ENCODE measurements around the gene EGFLAM. TPM values are rescaled to one million over a fixed set of nuclear protein-coding genes. Genes with fewer than 3 reads are reported as not detected.

EGFLAM gene
- total RNA-seq, 1 experiment from 2014 or later, result 1.1 TPM

GRCh38 chr5:38228914-38229313 is 29.4 kb upstream of the EGFLAM start:
- Mint-ChIP-seq H3K9me3 (peaks cover 16% of the 10 kb centered on the region), H3K4me3 (no peak overlapping the region), H3K4me1 (no peaks in the 10 kb centered on the region), H3K36me3 (peaks cover under 1% of the 10 kb centered on the region), H3K27ac (no peak overlapping the region), H3K27me3 (ENCODE audit: low read depth) (no peaks in the 10 kb centered on the region)
- no peak for TF ChIP-seq SMAD4 (CRISPR knock-in tag; IDR thresholded peaks at IDR 0.05)
- no peak for TF ChIP-seq ATF3 (CRISPR knock-in tag; conservative IDR thresholded peaks at IDR 0.05)
- TF ChIP-seq HMGA2 (CRISPR knock-in tag; IDR thresholded peaks at IDR 0.05), result no peak
- TF ChIP-seq AFF4 (CRISPR knock-in tag; IDR thresholded peaks at IDR 0.05; ENCODE audit: borderline replicate concordance), result no peak
- no peak for TF ChIP-seq ATF1 (CRISPR knock-in tag; IDR thresholded peaks at IDR 0.05)
- TF ChIP-seq MXD4 (CRISPR knock-in tag; IDR thresholded peaks at IDR 0.05; ENCODE audit: borderline replicate concordance), result no peak
- no peak for TF ChIP-seq ATF2 (CRISPR knock-in tag; IDR thresholded peaks at IDR 0.05; ENCODE audit: borderline replicate concordance, low read depth)
- no peak for ATAC-seq
- ChIA-PET POLR2A (interaction anchor here (0.7 kb wide), 1 partner anchor 717 kb away, joined by 8 read pairs; no protein-coding TSS in a partner anchor), CTCF (interaction anchor here (0.7 kb wide), 1 partner anchor 220 kb away, joined by 4 read pairs; no protein-coding TSS in a partner anchor)
- no peak for DNase-seq (ENCODE audit: low spot score)

- POLR2A ChIA-PET, result no interaction called here
- Mint-ChIP-seq H3K27me3 (ENCODE audit: low read depth) (no peaks in the 10 kb centered on the region; the same call in 1 of the 2 replicates), H3K4me3 (no peak overlapping the region), H3K27ac (no peak overlapping the region), H3K9me3 (peaks cover 39% of the 10 kb centered on the region), H3K4me1 (no peaks in the 10 kb centered on the region), H3K36me3 (peaks cover 20% of the 10 kb centered on the region)
- ATAC-seq, result no peak
- TF ChIP-seq MXD4 (CRISPR knock-in tag; IDR thresholded peaks at IDR 0.05; ENCODE audit: borderline replicate concordance), result no peak
- no peak for TF ChIP-seq TEAD4 (CRISPR knock-in tag; IDR thresholded peaks at IDR 0.05)
- CTCF ChIA-PET, result no interaction called here
- no peak for DNase-seq (ENCODE audit: low spot score)
Measured at GRCh38 chr5:38234737-38235136, 23.6 kb upstream of the EGFLAM start.

GRCh38 chr5:38237681-38238080 is 20.7 kb upstream of the EGFLAM start:
- DNase-seq (ENCODE audit: low spot score) (no peak), ATAC-seq (no peak)
- no peak overlapping the region for H3K27ac Mint-ChIP-seq
- H3K4me1 Mint-ChIP-seq, result no peaks in the 10 kb centered on the region
- ChIA-PET POLR2A (interaction anchor here (0.6 kb wide), 1 partner anchor 217 kb away, joined by 3 read pairs; no protein-coding TSS in a partner anchor), CTCF (no interaction called here)
- peaks cover 20% of the 10 kb centered on the region for H3K36me3 Mint-ChIP-seq
- H3K9me3 Mint-ChIP-seq, result peaks cover 32% of the 10 kb centered on the region
- H3K27me3 Mint-ChIP-seq (ENCODE audit: low read depth), result no peaks in the 10 kb centered on the region; the same call in 1 of the 2 replicates
- no peak overlapping the region for H3K4me3 Mint-ChIP-seq
- TF ChIP-seq CTCF (IDR thresholded peaks at IDR 0.05) (no peak), SMAD3 (CRISPR knock-in tag; IDR thresholded peaks at IDR 0.05; ENCODE audit: borderline replicate concordance) (no peak), MLX (CRISPR knock-in tag; IDR thresholded peaks at IDR 0.05) (no peak), FOXP4 (CRISPR knock-in tag; IDR thresholded peaks at IDR 0.05) (no peak), AFF4 (CRISPR knock-in tag; IDR thresholded peaks at IDR 0.05; ENCODE audit: borderline replicate concordance) (no peak), CDX4 (CRISPR knock-in tag; IDR thresholded peaks at IDR 0.05; ENCODE audit: borderline replicate concordance) (no peak), ZMAT4 (CRISPR knock-in tag; IDR thresholded peaks at IDR 0.05) (no peak)
